Suprapubic skin (tissue), 4 donors: ENCODE data around the gene GDF11. TPM values are rescaled to one million over a fixed set of nuclear protein-coding genes. Genes with fewer than 3 reads are reported as not detected.

Experiments
- DNase-seq, 2 donors: peaks; one replicate each; pipeline ENCODE4 v3.0.0-alpha.2; 2019; ENCODE audit warnings: low spot score in 2 of 2
- H3K27ac ChIP-seq: fragments of 200-600 bp; sonication (generic); one replicate; pipeline ENCODE4 v1.5.1; 2019
- H3K27me3 ChIP-seq: fragments of 200-600 bp; sonication (generic); one replicate; pipeline ENCODE4 v1.5.1; 2019
- H3K36me3 ChIP-seq: fragments of 200-600 bp; sonication (generic); one replicate; pipeline ENCODE4 v1.5.1; 2019
- H3K4me1 ChIP-seq: fragments of 200-600 bp; sonication (generic); one replicate; pipeline ENCODE4 v1.5.1; 2019
- H3K4me3 ChIP-seq: fragments of 200-600 bp; sonication (generic); one replicate; pipeline ENCODE4 v1.5.1; 2019; ENCODE audit warnings: mild to moderate bottlenecking
- H3K9me3 ChIP-seq: fragments of 200-600 bp; sonication (generic); one replicate; pipeline ENCODE4 v1.5.1; 2019
- EP300 ChIP-seq: sonication (generic); formaldehyde crosslinking; IDR thresholded peaks from one replicate; pipeline ENCODE4 v1.6.1; 2017; ENCODE audit warnings: antibody characterized with exemption
- POLR2A ChIP-seq, 2 donors: fragments of 450-650 bp; IDR thresholded peaks; one replicate each; pipeline ENCODE4 v1.6.1; 2017; ENCODE audit warnings: antibody characterized with exemption in 2 of 2, mild to moderate bottlenecking in 2 of 2, moderate library complexity in 2 of 2
- POLR2AphosphoS5 ChIP-seq, 3 donors: sonication (generic); formaldehyde crosslinking; IDR thresholded peaks; one replicate each; pipeline ENCODE4 v1.6.1; 2017; ENCODE audit warnings: antibody characterized with exemption in 3 of 3
- WGBS: methylation state at CpG from one replicate; pipeline ENCODE4 v1.1.5; 2018; 5-methylcytosine and 5-hydroxymethylcytosine counted together
- total RNA-seq, 4 donors: library from RNA; depleted of rRNA; stranded (reverse); fragments of >200 nt; gene quantifications; one replicate each; pipeline ENCODE4 v1.1.0, GENCODE V29; 2016
- TF ChIP-seq, protein P1 (sequence below), 2 donors: fragments of 200-600 bp in 1 of 2; fragments of 450-650 bp in 1 of 2; sonication (generic) in 1 of 2; IDR thresholded peaks; one replicate each; pipeline ENCODE4 v1.5.1; 2016 to 2019; ENCODE audit warnings: antibody characterized with exemption in 2 of 2, mild to moderate bottlenecking in 1 of 2, moderate library complexity in 1 of 2

The GDF11 gene
- total RNA-seq, 4 donors from 2014 or later, result 0.68 to 3.8 (median 2.0) TPM

DNA sequence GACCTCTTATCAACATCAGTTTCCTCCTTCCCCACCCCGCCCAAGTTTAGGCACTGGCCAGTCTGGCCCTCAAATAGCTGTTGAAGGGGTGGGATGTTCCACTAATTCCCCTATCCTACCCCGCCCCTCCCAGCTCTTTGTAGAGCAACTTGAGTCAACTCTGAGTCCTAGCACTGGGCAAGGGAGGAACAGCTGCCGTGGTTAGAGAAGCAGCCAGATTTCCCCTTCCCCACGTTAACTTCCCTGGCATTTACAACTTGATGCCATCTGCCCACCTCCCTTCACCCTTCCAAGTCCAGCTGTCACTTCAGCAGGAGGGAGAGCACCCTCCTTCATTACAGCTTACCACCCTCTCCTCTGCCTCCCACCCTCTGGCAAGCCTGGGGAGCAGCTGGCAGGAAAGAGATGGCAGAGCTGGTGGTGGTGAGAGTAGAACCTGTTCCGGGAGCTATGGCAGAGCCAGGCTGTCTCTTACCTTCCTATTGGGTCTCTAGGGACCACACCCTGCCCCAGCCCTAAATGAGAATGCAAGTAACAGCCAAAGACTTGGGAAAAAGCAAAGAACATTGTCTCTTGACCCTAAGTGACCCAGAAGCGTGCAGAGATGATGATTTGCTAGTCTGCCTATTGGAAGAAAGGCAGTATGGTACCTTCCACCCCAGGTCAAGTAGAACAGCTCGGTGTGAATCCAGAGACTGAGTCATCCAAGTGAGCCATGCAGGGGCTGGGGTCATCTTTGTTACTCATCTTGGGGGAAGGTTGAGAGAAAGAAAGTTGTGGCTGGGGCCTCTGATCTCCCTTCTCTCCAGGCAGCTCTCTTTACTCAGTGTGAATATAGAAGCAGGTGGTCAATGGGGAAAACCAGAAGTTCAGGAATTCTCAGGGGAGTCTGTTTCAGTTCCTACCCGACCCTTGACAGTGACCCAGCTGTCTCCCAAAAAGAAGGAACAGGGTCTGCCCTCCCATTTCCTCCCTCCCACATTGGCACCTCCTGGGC is 25.6 kb upstream of the GDF11 start:
- DNase-seq, result no peak
- Histone ChIP-seq H3K9me3 (no peaks in the 10 kb centered on the region), H3K27ac (peak overlapping the region; percentile 96), H3K4me3 (peak overlapping the region; percentile 80), H3K4me1 (peaks cover 76% of the 10 kb centered on the region), H3K36me3 (peaks cover 3% of the 10 kb centered on the region), H3K27me3 (no peaks in the 10 kb centered on the region)
- TF ChIP-seq, protein P1, sequence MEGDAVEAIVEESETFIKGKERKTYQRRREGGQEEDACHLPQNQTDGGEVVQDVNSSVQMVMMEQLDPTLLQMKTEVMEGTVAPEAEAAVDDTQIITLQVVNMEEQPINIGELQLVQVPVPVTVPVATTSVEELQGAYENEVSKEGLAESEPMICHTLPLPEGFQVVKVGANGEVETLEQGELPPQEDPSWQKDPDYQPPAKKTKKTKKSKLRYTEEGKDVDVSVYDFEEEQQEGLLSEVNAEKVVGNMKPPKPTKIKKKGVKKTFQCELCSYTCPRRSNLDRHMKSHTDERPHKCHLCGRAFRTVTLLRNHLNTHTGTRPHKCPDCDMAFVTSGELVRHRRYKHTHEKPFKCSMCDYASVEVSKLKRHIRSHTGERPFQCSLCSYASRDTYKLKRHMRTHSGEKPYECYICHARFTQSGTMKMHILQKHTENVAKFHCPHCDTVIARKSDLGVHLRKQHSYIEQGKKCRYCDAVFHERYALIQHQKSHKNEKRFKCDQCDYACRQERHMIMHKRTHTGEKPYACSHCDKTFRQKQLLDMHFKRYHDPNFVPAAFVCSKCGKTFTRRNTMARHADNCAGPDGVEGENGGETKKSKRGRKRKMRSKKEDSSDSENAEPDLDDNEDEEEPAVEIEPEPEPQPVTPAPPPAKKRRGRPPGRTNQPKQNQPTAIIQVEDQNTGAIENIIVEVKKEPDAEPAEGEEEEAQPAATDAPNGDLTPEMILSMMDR (IDR thresholded peaks at IDR 0.05), result no peak
- TF ChIP-seq EP300 (no peak), POLR2AphosphoS5 (IDR thresholded peaks at IDR 0.05) (no peak), POLR2A (IDR thresholded peaks at IDR 0.05) (no peak)
- 36% methylated on average over 7 of the region's 8 CpGs for WGBS

DNA sequence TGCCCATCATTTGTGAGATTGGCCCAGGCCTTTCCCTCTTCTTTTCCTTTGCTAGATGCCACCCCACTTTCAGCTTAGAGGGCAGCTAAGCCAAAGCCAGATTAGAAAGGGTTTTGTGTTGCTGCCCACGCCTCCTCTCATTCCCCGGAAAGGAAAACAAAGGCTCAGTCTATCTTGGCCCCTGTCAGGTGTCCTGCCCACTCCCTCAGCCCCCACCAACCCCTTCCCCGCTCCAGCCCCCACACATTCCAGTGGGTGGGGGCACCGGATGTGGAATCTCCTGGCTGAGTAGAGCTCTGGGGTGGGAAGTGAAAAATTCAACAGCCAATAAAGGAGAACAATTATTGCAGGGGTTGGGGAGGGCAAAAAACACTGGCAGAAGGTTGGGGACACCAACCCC is 24.9 kb upstream of the GDF11 start:
- no peak for DNase-seq
- WGBS, result 20% methylated on average over 4 of the region's 4 CpGs
- Histone ChIP-seq H3K36me3 (peaks cover 8% of the 10 kb centered on the region), H3K27ac (peak overlapping the region; percentile 96), H3K4me1 (peaks cover 69% of the 10 kb centered on the region), H3K27me3 (no peaks in the 10 kb centered on the region), H3K4me3 (no peak overlapping the region), H3K9me3 (no peaks in the 10 kb centered on the region)
- no peak for TF ChIP-seq POLR2AphosphoS5 (IDR thresholded peaks at IDR 0.05)
- TF ChIP-seq, protein P1 (IDR thresholded peaks at IDR 0.05), result no peak
- no peak for TF ChIP-seq POLR2A (IDR thresholded peaks at IDR 0.05)
- no peak for TF ChIP-seq EP300

DNA sequence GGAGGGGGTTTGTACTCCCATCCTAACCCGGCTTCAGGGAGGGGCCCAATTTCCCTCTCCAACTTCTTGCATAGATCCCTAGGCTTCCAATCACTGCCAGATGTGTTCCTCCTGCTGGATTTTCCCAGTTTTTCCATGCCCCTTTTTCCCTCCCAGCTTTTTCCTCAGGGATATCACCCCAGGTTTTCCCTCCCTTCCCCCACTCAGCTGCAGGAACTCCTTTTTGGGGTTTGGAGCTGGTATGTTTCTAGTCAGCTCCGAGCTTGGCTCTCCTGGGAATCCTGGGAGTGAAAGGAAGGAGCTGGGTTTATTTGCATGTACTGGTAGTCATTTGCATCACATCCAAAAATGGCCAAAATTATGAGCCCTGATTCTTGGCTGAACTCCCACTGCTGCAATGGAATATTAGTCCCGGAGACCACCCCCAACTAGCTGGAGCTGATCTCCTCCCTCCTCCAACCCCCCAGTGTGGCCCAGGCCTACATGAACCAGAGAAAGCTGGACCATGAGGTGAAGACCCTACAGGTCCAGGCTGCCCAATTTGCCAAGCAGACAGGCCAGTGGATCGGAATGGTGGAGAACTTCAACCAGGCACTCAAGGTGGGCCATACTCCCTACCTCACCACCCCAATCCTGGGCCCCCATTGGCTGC is 24.2 kb upstream of the GDF11 start:
- H3K36me3 ChIP-seq, result peaks cover 10% of the 10 kb centered on the region
- H3K27ac ChIP-seq, result peak overlapping the region; percentile 96
- H3K4me3 ChIP-seq, result no peak overlapping the region
- peaks cover 70% of the 10 kb centered on the region for H3K4me1 ChIP-seq
- TF ChIP-seq POLR2A (IDR thresholded peaks at IDR 0.05), result no peak
- TF ChIP-seq POLR2AphosphoS5 (IDR thresholded peaks at IDR 0.05), result no peak
- TF ChIP-seq, protein P1 (IDR thresholded peaks at IDR 0.05), result no peak
- no peak for TF ChIP-seq EP300
- 67% methylated on average over 4 of the region's 4 CpGs for WGBS
- H3K9me3 ChIP-seq, result no peaks in the 10 kb centered on the region
- DNase-seq, result no peak
- no peaks in the 10 kb centered on the region for H3K27me3 ChIP-seq

DNA sequence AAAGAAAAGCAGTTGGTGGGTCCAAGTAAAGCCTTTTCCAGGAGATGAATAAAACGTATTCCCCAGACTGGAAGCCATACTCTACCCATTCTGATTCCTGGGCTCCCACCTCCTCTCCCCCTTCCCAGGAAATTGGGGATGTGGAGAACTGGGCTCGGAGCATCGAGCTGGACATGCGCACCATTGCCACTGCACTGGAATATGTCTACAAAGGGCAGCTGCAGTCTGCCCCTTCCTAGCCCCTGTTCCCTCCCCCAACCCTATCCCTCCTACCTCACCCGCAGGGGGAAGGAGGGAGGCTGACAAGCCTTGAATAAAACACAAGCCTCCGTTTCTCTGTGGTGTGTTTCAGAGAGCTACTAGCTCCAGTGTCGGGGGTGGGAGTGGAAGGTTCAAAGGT is 23.6 kb upstream of the GDF11 start:
- no peaks in the 10 kb centered on the region for H3K9me3 ChIP-seq
- DNase-seq, result no peak
- H3K4me1 ChIP-seq, result peaks cover 77% of the 10 kb centered on the region
- peak overlapping the region; percentile 49 for H3K27ac ChIP-seq
- TF ChIP-seq EP300 (no peak), POLR2A (IDR thresholded peaks at IDR 0.05) (no peak)
- TF ChIP-seq, protein P1 (IDR thresholded peaks at IDR 0.05), result no peak
- peaks cover 12% of the 10 kb centered on the region for H3K36me3 ChIP-seq
- no peaks in the 10 kb centered on the region for H3K27me3 ChIP-seq
- H3K4me3 ChIP-seq, result no peak overlapping the region
- WGBS, result 86% methylated on average over 7 of the region's 7 CpGs

DNA sequence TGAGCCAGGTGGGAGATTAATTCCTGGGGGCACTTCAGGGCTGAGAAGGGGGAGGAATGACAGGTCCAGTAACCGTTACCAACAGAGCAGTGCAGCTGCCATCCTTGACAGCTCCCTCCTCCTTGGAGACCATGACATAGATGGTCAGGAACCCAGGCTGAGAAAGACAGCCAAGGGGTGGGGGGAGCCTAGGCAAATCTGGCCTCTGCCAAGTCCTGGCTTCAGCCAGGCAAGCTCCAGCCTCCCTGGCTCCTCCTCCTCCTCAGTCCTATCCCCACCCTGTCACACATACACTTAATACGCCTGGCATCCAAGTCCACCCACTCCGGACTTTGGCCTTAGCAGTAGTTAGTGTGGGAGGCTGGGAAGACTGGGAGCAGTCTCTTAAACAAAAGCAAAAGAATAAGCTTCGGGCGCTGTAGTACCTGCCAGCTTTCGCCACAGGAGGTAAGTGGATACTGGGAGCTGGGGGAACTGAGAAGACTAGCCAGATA is 22.8 kb upstream of the GDF11 start, which contains the start of gene RDH5:
Gene RDH5 (plus strand): TSS at position 323 of the 494 bp plus-strand sequence. CDS start 792 bp downstream, outside the sequence.
- WGBS, result 36% methylated on average over 6 of the region's 6 CpGs

More for the DNA sequence above, 22.8 kb upstream of the GDF11 start, which contains the start of gene RDH5:
- H3K9me3 ChIP-seq, result no peaks in the 10 kb centered on the region
- H3K27ac ChIP-seq, result peak within 1 kb of the TSS; percentile 49
- H3K4me3 ChIP-seq, result no peak within 1 kb of the TSS
- peaks cover 20% of the 10 kb centered on the region for H3K36me3 ChIP-seq
- peaks cover 80% of the 10 kb centered on the region for H3K4me1 ChIP-seq
- H3K27me3 ChIP-seq, result no peaks in the 10 kb centered on the region
- no peak for TF ChIP-seq EP300
- DNase-seq, result no peak
